PFSK-1 (cell line): ENCODE data around the gene CCDC121.

Experiments used
- FOXP2 ChIP-seq: optimal IDR thresholded peaks from 2 replicates; pipeline ENCODE3; 2011; ENCODE audit warnings: borderline replicate concordance, control low read depth, inconsistent platforms; ENCODE audit not compliant: insufficient read depth; ENCODE audit errors: extremely low read length, extremely low read depth
- POLR2AphosphoS5 ChIP-seq: IDR thresholded peaks from 2 replicates; pipeline ENCODE4 v1.6.1; 2012; ENCODE audit warnings: low read depth, mild to moderate bottlenecking, control low read depth, low read length, moderate library complexity
- SIN3A ChIP-seq: IDR thresholded peaks from 2 replicates; pipeline ENCODE4 v1.6.1; 2012; ENCODE audit warnings: mild to moderate bottlenecking, low read length, moderate library complexity, borderline replicate concordance; ENCODE audit not compliant: insufficient read depth
- TAF1 ChIP-seq: IDR thresholded peaks from 2 replicates; pipeline ENCODE4 v1.6.1; 2012; ENCODE audit warnings: low read length, control low read depth, borderline replicate concordance; ENCODE audit not compliant: insufficient read depth
- TF ChIP-seq, protein P1 (sequence below), 2 experiments: IDR thresholded peaks; 2 replicates each; pipeline versions ENCODE4 v1.6.1 to v1.8.0; 2011 to 2012; ENCODE audit warnings: low read depth in 2 of 2, low read length in 2 of 2, control low read depth in 1 of 2, inconsistent platforms in 1 of 2, mild to moderate bottlenecking in 1 of 2, moderate library complexity in 1 of 2; ENCODE audit not compliant: insufficient read depth in 1 of 2

Gene CCDC121

DNA sequence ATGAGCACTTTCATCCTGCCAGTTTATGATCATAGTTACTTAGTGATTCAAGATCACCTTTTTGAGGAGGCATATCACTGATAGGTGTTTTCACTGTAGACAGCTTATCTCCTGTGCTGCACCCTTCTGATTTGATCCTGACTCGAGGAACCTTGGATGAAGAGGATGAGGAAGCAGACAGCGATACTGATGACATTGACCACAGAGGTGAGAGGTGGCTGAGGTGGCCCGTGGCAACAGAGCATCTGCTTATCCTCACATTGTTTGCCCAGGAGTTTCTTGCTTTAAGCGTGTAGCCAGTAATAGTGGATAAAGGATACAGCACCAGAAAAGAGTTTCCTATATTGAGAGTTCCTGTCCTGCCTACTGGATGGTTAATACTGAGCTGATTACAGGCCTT lies 18.9 kb upstream of the CCDC121 start:
- no peak for TF ChIP-seq SIN3A
- TF ChIP-seq, protein P1, sequence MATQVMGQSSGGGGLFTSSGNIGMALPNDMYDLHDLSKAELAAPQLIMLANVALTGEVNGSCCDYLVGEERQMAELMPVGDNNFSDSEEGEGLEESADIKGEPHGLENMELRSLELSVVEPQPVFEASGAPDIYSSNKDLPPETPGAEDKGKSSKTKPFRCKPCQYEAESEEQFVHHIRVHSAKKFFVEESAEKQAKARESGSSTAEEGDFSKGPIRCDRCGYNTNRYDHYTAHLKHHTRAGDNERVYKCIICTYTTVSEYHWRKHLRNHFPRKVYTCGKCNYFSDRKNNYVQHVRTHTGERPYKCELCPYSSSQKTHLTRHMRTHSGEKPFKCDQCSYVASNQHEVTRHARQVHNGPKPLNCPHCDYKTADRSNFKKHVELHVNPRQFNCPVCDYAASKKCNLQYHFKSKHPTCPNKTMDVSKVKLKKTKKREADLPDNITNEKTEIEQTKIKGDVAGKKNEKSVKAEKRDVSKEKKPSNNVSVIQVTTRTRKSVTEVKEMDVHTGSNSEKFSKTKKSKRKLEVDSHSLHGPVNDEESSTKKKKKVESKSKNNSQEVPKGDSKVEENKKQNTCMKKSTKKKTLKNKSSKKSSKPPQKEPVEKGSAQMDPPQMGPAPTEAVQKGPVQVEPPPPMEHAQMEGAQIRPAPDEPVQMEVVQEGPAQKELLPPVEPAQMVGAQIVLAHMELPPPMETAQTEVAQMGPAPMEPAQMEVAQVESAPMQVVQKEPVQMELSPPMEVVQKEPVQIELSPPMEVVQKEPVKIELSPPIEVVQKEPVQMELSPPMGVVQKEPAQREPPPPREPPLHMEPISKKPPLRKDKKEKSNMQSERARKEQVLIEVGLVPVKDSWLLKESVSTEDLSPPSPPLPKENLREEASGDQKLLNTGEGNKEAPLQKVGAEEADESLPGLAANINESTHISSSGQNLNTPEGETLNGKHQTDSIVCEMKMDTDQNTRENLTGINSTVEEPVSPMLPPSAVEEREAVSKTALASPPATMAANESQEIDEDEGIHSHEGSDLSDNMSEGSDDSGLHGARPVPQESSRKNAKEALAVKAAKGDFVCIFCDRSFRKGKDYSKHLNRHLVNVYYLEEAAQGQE (IDR thresholded peaks at IDR 0.05; ENCODE audit: insufficient read depth in 1 of 2, low read depth in 2 of 2, low read length in 2 of 2) = no peak
- no peak for TF ChIP-seq POLR2AphosphoS5
- TF ChIP-seq TAF1 = no peak
- no peak for TF ChIP-seq FOXP2

DNA sequence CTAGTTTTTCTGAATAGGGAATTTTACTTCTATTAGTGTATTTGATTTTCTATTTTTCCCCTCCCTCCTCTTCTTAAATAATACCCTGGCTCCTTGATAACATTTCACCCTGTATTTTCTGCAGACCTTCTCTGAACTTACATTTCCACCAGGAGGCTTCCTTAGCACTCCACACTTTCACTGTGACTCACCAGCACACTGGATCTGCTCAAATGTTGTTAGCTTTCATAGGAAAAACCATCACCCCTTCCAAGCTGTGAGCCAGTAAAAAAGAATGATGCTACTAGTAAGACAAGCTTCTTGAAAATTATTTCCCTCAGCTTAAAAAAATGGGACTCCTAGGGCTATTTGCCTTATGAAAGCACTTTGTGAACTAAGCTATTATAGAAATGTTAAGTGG lies 18.5 kb upstream of the CCDC121 start:
- TF ChIP-seq SIN3A (no peak), FOXP2 (no peak), POLR2AphosphoS5 (no peak), TAF1 (no peak)
- TF ChIP-seq, protein P1 (IDR thresholded peaks at IDR 0.05; ENCODE audit: insufficient read depth in 1 of 2, low read depth in 2 of 2, low read length in 2 of 2) = no peak

DNA sequence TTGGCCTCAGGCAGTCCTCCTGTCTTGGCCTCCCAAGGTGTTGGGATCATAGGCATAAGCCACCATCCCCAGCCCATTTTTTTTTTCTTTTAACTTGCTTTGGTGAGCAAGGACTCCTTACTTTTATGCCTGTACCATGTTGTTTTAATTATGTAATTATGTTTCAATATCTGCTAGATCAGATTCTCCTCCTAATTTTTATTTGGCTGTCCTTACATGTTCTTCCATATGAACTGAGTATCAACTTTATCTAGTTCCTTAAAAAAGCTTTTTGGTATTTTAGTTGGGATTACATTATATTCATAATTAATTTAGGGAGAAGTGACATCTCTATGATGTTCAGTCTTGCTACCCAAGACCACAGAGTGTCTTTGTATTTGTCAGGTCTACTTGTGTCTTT lies 16.4 kb upstream of the CCDC121 start:
- TF ChIP-seq TAF1 (no peak), FOXP2 (no peak), SIN3A (no peak), POLR2AphosphoS5 (no peak)
- TF ChIP-seq, protein P1 (IDR thresholded peaks at IDR 0.05; ENCODE audit: insufficient read depth in 1 of 2, low read depth in 2 of 2, low read length in 2 of 2) = no peak

DNA sequence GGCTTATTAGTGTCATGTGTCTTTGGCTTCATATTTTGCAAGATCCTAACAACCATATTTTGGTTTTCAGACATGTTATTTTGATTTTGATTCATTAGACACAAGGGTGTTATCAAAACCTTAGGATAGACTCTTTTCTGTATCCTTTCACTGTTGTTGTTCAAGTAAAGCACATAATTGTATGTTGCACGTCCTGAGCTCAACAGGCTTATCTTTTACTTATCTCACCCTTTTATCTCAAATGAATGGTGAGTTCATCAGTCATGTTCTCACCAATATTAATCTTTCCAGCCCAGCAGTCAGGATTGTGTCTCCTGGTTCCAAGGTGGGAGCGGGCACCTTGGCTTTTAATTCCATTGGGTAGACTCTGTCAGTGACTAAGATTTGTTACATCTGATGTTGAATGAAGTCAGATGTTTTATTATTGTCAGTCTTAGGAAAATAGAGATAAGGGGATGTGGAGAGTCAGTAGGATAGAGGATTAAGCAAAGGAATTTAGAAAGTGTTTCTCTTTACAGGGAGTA lies 12.0 kb upstream of the CCDC121 start:
- no peak for TF ChIP-seq SIN3A
- no peak for TF ChIP-seq TAF1
- TF ChIP-seq, protein P1 (IDR thresholded peaks at IDR 0.05; ENCODE audit: insufficient read depth in 1 of 2, low read depth in 2 of 2, low read length in 2 of 2) = no peak
- no peak for TF ChIP-seq POLR2AphosphoS5
- no peak for TF ChIP-seq FOXP2

DNA sequence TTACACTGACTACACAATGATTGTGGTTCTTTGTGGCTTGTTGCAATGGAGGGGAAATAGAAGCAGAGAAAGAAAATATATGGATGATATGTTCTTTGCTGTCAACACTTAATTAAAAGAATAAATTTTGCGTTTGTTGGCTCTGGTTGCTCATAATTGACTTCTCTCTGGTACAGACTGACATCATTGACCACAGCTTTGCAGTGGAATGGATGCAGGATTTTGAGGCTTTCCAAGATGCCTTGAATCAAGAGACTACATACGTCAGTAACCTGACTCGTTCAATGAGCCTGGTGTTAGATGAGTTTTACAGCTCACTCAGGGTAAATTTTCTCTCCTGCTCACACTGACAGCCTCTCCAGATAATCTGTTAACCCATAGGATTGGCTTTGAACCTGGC lies 9.9 kb upstream of the CCDC121 start:
- TF ChIP-seq POLR2AphosphoS5 (no peak), SIN3A (no peak)
- TF ChIP-seq, protein P1 (IDR thresholded peaks at IDR 0.05; ENCODE audit: insufficient read depth in 1 of 2, low read depth in 2 of 2, low read length in 2 of 2) = no peak
